Testis (tissue), 2 donors: Measurements from ENCODE around the gene CDK11A.
A peak's percentile ranks its signal among the peaks of the same experiment; 100 is the strongest.

ENCODE experiments used
- POLR2A ChIP-seq: fragments of 450-650 bp; IDR thresholded peaks from one replicate; pipeline ENCODE4 v1.6.1; 2017; ENCODE audit warnings: antibody characterized with exemption, mild to moderate bottlenecking, moderate library complexity
- TF ChIP-seq, protein P1 (sequence below), 3 experiments: fragments of 450-650 bp in 2 of 3; fragments of 200-600 bp in 1 of 3; sonication (generic) in 1 of 3; IDR thresholded peaks; one replicate each; pipeline ENCODE4 v1.5.1; 2016 to 2019; ENCODE audit warnings: antibody characterized with exemption in 3 of 3, mild to moderate bottlenecking in 2 of 3, moderate library complexity in 1 of 3

DNA sequence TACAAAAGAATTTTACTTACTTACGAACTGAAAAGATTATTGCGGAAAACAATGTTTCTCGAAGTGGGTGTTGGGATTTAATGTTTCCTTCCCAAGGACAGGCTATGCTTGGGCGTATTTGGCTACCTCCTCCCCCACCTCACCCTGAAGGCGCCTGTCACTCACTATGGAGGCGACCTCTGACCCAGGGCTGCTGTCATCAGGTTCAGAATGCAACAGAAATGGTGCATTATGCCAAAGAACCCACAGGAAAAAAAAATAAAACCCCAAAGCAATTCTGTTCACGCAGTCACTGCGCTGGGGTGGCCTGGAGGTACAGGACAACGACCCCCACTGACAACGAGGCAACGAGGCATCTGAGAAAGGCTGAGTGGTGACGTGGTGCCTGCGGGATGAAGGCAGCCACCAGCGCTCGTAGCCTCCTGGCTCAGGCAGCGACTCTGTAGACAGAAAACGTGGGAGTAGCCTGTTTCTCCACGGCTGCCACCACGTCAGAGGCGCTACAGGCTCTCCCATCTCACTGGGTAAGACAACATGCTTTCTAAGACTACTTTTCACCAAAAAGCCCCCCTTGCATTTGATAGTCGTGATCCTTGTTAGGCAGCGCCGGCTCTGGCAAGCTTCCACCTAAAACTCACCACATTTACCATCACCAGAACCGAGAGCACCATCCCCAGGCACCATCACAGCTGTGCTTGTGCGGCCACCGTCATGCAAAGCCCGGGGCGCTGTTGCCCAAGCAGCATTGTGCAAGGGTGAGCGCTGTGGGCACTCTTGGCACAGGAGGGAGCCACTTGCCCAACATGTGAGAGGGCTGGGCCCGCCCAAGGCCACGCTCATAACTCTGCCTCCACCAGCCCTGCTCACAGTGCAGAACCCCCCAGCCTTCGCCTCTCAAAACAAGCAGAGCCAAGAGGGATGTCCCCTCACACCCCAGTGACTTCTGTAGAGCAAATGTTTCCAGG lies 39.8 kb upstream of the CDK11A start:
- TF ChIP-seq, protein P1, sequence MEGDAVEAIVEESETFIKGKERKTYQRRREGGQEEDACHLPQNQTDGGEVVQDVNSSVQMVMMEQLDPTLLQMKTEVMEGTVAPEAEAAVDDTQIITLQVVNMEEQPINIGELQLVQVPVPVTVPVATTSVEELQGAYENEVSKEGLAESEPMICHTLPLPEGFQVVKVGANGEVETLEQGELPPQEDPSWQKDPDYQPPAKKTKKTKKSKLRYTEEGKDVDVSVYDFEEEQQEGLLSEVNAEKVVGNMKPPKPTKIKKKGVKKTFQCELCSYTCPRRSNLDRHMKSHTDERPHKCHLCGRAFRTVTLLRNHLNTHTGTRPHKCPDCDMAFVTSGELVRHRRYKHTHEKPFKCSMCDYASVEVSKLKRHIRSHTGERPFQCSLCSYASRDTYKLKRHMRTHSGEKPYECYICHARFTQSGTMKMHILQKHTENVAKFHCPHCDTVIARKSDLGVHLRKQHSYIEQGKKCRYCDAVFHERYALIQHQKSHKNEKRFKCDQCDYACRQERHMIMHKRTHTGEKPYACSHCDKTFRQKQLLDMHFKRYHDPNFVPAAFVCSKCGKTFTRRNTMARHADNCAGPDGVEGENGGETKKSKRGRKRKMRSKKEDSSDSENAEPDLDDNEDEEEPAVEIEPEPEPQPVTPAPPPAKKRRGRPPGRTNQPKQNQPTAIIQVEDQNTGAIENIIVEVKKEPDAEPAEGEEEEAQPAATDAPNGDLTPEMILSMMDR (IDR thresholded peaks at IDR 0.05), result peak in 2 of 3 experiments; percentile 14
- TF ChIP-seq POLR2A, result no peak
